ENCODE measurements around the gene SCN2A.

SCN2A gene

GRCh38 chr2:165239230-165239629 lies at the start of gene SCN2A:
SCN2A (plus strand) TSS chr2:165239414; CDS start chr2:165295824, 56,410 bp downstream.
- in situ Hi-C loops (cut with MboI; ENCODE audit: low pct_unique_long_range_greater_than_20kb, low sequenced_read_pairs) = no loop called here

DNA sequence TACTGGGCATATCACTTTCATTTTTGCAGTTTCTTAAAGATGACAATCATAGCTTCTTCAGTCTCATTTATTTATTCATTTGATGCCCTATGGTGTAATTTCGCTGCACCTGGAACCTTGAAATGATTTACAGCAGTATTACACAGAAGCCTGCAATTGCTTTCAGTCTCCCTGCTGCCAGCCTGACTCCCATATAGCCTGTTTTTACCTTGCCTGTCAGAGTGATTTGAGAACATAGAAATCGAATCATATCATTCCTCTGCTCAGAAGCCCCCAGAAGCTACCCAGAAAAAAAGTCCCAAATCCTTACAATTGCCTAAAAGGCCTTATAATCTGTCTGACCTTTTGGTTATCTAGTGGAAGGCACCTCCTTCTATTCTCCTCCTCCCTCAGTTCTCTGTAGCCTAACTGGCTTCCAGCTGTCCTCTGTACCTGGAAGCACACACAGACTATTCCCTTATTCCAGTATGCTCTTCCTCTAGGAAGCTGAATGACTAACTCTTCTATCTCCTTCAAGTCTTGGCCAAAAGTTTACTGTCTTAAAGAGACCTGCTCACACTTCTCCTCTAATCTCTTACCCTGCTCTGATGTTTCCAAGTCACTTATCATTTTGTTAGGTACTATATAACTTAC lies 48.0 kb upstream of the SCN2A start:
- in situ Hi-C loops (cut with MboI; ENCODE audit: low pct_unique_long_range_greater_than_20kb, low sequenced_read_pairs) = no loop called here
- no peak for DNase-seq

More at GRCh38 chr2:165239230-165239629, at the start of gene SCN2A:
- DNase-seq = peak; percentile 47

GRCh38 chr2:165192729-165193128 lies 46.5 kb upstream of the SCN2A start:
- no peak for DNase-seq
- in situ Hi-C loops (cut with MboI; ENCODE audit: low pct_unique_long_range_greater_than_20kb, low sequenced_read_pairs) = no loop called here

- DNase-seq = no peak
These were observed 45.9 kb upstream of the SCN2A start for GRCh38 chr2:165193178-165193777.

DNA sequence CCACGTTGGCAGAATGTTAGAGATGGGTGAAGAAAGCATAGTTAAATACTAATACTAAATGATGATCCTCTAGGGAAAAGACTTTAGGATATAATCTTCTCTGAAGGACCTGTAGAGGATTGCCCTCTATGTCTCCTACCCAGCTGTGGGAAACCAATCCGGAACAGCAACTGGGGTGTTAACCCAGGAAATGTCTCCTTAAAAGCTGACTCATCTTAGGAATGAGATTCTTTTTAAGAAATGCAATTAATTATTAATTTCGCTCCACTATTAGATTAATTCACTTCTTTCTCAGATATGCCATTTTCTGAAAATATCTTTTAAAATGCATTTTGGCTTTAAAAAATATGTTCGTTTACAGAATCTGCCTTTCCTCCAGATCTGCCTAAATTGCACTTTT lies 42.8 kb upstream of the SCN2A start:
- in situ Hi-C loops (cut with MboI; ENCODE audit: low pct_unique_long_range_greater_than_20kb, low sequenced_read_pairs) = no loop called here
- DNase-seq = no peak

More at GRCh38 chr2:165193178-165193777, 45.9 kb upstream of the SCN2A start:
- in situ Hi-C loops (cut with MboI; ENCODE audit: low pct_unique_long_range_greater_than_20kb, low sequenced_read_pairs) = no loop called here

DNA sequence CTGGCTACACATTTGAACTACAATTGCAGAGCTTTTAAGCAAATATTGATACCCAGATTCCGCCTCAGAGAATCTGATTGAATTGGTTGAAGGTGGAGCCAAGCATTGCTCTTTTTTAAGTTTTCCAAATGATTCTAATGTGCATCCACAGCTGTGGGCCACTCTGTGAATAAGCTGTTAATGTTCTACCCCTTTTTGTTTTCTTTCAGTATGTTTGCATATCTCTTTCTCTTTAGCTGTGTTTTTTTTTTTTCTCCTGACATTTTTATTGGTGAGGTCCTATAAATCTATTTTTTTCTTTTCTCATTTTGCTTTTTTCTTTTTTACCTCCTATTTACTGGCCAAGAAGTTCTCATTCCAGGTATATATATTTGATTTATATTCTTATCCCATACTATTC lies 41.9 kb upstream of the SCN2A start:
- in situ Hi-C loops (cut with MboI; ENCODE audit: low pct_unique_long_range_greater_than_20kb, low sequenced_read_pairs) = no loop called here
- no peak for DNase-seq

DNA sequence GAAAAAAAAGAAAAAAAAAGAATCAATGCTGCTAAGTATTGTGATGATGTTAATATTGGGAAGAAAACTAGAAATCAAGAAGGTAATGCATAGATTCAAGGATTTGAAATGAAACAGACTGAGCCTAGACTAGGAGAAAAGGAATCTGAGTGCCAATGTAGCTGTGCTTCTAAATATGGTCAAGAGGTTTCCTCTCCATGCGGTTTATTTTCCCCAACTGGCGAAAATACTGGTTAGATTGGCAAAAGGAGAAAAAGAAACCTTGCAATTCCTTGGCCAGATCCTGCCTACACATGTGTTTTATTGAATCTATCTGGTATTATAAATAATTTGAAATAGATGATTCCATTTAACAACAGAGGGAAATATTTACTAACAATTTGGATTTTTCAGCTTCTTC lies 41.0 kb upstream of the SCN2A start:
- no peak for DNase-seq
- in situ Hi-C loops (cut with MboI; ENCODE audit: low pct_unique_long_range_greater_than_20kb, low sequenced_read_pairs) = no loop called here

DNA sequence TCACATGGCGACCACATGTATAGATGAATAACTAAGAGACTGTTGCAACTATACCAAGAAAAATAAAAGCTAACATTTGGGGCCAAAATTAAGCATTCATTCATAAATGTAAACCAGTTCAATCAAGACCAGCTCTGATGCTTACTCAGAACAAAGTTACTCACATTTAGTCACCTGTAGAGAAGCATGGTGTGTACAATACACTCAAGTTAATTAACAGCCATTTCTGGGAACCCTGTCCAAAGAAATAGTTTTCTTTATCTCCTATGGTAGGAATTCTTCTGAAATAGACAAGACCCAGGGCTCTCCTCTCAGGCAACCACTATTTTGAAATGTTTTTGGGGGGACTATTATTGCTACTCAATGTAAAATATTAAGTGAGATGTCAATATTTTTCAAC lies 37.0 kb upstream of the SCN2A start:
- DNase-seq = no peak
- in situ Hi-C loops (cut with MboI; ENCODE audit: low pct_unique_long_range_greater_than_20kb, low sequenced_read_pairs) = no loop called here

DNA sequence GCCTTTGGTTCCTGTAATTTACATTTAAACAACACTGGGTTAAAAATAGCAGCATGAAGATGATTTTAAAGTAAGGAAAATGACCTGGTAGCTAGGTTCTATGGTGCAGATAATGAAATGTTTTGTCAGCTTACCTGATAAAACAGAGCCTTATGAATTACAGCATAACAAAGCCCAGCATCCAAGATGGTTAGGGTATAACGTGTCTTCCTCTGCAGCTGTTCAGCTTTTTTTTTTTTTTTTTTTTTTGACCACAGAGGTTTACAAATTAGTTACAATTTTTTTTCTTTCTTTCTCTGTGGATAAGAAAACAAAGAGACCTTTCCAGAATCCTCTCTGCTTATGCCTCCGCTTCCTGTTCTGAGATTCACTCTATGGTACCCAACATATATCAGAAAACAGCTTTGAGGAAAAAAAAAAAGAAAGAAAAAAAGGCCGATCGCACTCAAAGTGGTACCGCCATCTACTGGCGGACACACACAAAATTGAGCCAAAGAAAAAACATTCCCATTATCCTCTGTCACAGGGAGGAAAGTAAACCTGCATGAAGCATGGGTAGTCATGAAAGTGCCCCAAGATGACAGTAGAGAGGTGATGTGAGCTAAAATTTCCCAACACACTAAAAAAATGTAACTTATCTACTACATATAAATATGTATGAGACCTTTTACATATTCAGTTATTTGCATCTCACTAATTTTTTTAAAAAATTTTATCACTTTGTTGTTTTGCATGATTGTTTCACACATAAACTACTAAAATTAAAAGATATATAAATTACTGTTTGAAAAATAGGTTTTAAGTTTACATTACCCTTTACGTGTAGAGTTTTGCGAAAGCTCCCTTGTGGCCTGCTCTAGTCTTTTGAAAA lies 35.3 kb upstream of the SCN2A start, which contains the start of gene SCN3A:
SCN3A (minus strand) TSS at position 362 of the 871 bp plus-strand sequence. CDS start 27,656 bp downstream, outside the sequence.
- peak; percentile 45 for DNase-seq
- in situ Hi-C loops (cut with MboI; ENCODE audit: low pct_unique_long_range_greater_than_20kb, low sequenced_read_pairs) = no loop called here

GRCh38 chr2:165205865-165206264 lies 33.3 kb upstream of the SCN2A start:
- DNase-seq = no peak
- in situ Hi-C loops (cut with MboI; ENCODE audit: low pct_unique_long_range_greater_than_20kb, low sequenced_read_pairs) = no loop called here

- in situ Hi-C loops (cut with MboI; ENCODE audit: low pct_unique_long_range_greater_than_20kb, low sequenced_read_pairs) = no loop called here
- no peak for DNase-seq
These were observed 31.1 kb upstream of the SCN2A start for GRCh38 chr2:165208094-165208493.

DNA sequence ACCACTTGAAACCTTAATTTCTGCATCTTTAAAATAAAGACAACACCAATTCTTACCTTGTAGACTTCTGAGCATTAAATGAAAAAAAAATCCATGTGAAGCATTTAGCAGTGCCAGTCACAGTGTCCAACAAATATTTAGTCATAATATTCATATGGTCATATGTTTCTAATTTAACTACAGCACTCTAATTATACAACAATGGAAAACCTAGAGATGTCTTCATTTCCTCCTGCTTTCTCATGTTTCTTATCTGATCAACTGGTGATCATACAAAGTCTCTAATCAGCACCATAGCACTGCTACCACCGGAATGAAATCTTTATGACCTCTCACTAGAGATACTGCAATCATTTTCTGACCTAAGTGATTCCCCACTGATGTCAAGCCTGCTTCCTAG lies 25.1 kb upstream of the SCN2A start:
- no peak for DNase-seq
- in situ Hi-C loops (cut with MboI; ENCODE audit: low pct_unique_long_range_greater_than_20kb, low sequenced_read_pairs) = no loop called here

DNA sequence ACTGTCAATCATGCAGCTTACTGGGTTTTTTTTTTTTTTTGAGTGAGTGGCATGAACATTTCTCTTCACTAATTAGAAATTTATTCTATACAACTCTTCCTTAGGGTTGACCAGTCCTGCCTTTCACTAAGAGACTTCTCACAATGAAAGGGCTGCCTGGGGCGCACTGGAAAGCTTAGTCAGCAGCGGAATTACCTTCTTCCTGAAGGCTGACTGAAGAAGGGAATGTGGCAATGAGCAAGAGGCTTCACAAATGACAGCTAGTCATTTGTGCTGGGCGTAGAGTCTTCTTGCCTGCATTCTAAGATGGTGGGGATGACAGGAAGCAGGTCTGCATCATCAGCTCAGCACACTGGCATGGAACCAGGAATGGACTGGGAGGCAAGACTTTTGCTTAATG lies 19.7 kb upstream of the SCN2A start:
- in situ Hi-C loops (cut with MboI; ENCODE audit: low pct_unique_long_range_greater_than_20kb, low sequenced_read_pairs) = no loop called here
- no peak for DNase-seq

DNA sequence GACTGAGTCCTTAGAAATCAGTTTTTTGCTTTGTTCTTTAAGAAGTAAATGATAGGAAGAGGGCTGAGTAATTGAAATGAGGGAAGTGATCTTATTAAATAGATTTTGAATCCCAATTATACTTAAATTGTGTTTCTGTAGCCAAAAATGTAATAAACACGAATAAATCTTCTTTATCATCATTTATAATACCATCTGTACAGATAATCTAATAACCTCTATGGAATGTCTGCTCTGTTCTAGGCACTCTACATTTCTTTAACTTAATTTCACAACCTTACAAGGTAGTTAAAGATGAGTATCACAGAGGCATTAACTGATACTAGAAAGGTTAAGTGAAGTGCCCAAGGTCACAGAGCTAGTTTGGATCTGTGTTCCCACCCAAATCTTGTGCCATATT lies 14.3 kb upstream of the SCN2A start:
- DNase-seq = no peak
- in situ Hi-C loops (cut with MboI; ENCODE audit: low pct_unique_long_range_greater_than_20kb, low sequenced_read_pairs) = no loop called here

GRCh38 chr2:165227571-165227970 lies 11.6 kb upstream of the SCN2A start:
- in situ Hi-C loops (cut with MboI; ENCODE audit: low pct_unique_long_range_greater_than_20kb, low sequenced_read_pairs) = no loop called here
- no peak for DNase-seq

DNA sequence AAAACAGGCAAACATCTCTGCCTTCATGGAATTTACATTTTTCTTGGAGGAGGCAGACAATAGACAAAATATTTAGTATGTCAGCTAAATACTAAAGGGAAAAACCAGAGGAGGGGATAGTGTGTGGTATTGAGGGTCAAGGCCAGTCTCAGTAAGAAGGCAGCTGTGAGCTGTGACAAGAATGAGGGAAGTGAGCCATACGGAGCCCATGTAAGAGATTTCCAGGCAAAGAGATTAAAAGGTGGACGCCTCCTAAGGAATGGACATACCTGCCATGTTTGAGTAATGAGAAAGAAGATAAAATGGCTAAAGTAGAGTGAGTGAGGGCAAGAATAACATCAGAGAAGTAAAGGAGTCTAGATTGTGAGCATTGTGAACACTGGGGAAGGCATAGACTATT lies 2.2 kb upstream of the SCN2A start:
- DNase-seq = no peak
- in situ Hi-C loops (cut with MboI; ENCODE audit: low pct_unique_long_range_greater_than_20kb, low sequenced_read_pairs) = no loop called here

DNA sequence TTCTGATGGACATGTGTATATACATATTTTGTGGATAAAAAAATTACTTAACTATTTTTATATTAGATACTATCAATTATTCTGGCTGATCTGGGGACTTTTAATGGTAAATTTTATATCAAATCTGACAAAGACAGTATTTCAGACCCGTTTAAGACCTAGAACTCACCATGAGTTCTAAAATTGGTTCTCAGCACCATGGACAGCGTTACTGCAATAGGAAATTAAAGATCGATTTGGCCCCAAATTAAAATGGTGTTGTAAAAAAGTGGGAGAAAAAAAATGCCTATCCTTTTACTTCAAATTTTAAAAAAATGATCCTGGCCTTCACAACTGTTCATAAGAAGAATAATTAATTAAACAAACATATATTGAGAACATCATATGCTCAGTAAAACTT lies 919 bp upstream of the SCN2A start:
- peak; percentile 1 for DNase-seq
- in situ Hi-C loops (cut with MboI; ENCODE audit: low pct_unique_long_range_greater_than_20kb, low sequenced_read_pairs) = no loop called here

DNA sequence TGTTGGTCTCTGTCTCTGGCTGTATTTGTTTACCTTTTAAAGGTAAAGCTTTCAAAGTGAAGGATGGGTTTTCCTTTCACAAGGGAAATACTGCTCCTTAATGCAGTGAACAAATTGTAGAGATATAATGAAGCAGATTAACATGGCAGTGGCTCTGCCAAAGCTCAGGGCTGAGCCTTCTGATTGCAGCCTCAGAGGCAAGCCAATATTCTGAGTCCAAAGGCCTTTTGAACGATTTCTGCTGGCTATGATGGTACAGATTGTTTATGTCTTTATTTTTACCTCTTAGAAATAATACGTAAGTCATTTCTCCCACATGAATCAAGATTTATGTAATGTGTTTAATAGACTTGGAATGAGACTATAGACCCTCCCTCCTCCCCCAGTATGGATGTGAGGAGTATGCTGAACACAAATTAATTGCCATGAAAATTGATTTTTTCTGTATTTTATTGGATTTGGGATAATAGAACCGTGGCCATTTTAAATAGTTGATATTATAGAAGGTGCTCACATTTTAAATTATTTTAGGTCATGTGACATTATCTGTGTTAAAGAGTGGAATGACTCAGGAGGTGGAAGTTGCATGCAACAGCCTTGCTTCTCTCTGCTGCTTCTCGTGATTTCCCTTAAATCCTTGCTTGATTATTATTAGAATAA lies 772 bp downstream of the SCN2A start:
- DNase-seq = no peak

DNA sequence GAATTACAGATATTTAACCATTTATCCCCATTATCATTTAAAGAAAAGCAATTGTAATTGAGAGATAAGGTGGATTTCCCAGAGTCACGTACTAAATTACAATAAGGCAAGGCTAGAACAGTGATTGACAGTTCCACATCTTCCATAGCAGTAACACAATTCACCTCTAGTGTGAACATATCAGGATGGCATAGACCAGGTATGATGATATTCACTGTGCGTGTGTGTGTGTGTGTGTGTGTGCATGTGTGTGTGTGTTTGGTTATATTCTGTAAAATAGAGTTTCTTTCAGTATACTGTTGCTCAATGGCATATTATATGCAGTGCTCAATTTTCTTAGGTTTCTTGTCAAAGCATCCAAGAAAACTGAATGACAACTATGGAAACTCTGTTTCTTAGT lies 1.7 kb downstream of the SCN2A start:
- in situ Hi-C loops (cut with MboI; ENCODE audit: low pct_unique_long_range_greater_than_20kb, low sequenced_read_pairs) = no loop called here
- DNase-seq = no peak

More for the DNA sequence above, 772 bp downstream of the SCN2A start:
- in situ Hi-C loops (cut with MboI; ENCODE audit: low pct_unique_long_range_greater_than_20kb, low sequenced_read_pairs) = no loop called here
